ENCODE results near the gene TIMM13. TPM values are rescaled to one million over a fixed set of nuclear protein-coding genes. Genes with fewer than 3 reads are reported as not detected.
"Not testable (repeated sequence)": the region's sequence is repeated elsewhere in the genome, so short reads cannot be mapped to it uniquely, and the experiment has no call there.

TIMM13 gene
- polyA plus RNA-seq, 1 of the 3 experiments (the other 2 are of a cell fraction): 76.9 TPM

GRCh38 chr19:2395293-2395829, 32.0 kb downstream of the TIMM13 start:
- not testable (repeated sequence) for H3K4me2 ChIP-seq

DNA sequence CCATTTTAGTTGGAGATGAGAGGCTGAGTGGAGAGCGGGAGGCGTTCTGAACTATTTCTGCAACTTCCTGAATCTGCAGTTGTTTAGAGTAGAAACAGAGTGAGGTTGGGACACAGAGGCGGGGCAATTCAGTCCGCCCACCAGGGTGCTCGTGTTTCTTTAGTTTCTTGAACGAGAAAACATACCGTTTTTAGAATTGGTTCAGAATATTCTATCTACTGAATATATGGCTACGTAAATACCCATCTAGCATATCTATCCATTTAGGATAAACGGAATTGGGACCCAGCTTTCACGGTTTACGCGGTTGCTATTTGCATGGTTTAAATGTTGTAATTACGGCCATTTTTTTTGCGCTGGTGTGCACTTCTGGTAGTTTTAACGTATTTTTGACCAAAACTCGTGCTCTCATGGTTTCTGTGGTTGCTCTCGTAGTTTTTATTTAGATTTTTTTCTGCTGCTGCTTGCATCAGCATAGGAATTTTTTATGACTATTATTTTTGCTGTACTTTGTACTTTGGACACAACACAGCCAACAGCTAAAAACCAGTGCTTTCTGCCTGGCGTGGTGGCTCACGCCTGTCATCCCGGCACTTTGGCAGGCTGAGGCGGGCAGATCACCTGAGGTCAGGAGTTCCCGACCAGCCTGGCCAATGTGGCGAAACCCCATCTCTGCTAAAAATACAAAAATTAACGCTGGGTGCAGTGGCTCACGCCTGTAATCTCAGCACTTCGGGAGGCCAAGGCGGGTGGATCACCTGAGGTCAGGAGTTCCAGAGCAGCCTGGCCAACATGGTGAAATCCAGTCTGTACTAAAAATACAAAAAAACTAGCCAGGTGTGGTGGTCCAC, 32.7 kb downstream of the TIMM13 start:
- CTCF ChIA-PET: interaction anchor here (1.0 to 3.9 kb wide), 3 partner anchors 43 to 159 kb away, joined by 3 to 19 read pairs (median 6); partner anchors contain the start of gene PLEKHJ1
- no peak for DNase-seq

More at GRCh38 chr19:2395293-2395829, 32.0 kb downstream of the TIMM13 start:
- CTCF ChIA-PET; DNase-seq; H3K27ac ChIP-seq (ENCODE audit: low read depth in 2 of 2, low read length in 1 of 2); H3K36me3 ChIP-seq (replicated peaks in 1 of 2; ENCODE audit: control insufficient read depth in 1 of 2, insufficient read depth in 2 of 2, low read length in 1 of 2); H3K4me1 ChIP-seq (ENCODE audit: control insufficient read depth in 1 of 2, insufficient read depth in 2 of 2, low read depth in 1 of 2, low read length in 1 of 2); H3K9me3 ChIP-seq; H2AFZ ChIP-seq (ENCODE audit: low read depth); H3K9ac ChIP-seq; H3K4me3 ChIP-seq (ENCODE audit: low read depth in 2 of 2, low read length in 1 of 2); H3K27me3 ChIP-seq (ENCODE audit: insufficient read depth); H4K20me1 ChIP-seq (ENCODE audit: insufficient read depth); H3K79me2 ChIP-seq (ENCODE audit: insufficient read depth); H3F3A ChIP-seq (replicated peaks; ENCODE audit: insufficient read depth); POLR2A ChIA-PET; H3K9me2 ChIP-seq: not testable (repeated sequence)
- WGBS (ENCODE audit: low lambda C conversion rate): 80% methylated on average over 14 of the region's 18 CpGs

More for the DNA sequence above, 32.7 kb downstream of the TIMM13 start:
- POLR2A ChIA-PET: no interaction called here
- Histone ChIP-seq H3K4me2 (no peak overlapping the region), H3K4me3 (ENCODE audit: low read depth in 2 of 2, low read length in 1 of 2) (no peak overlapping the region), H3K4me1 (ENCODE audit: control insufficient read depth in 1 of 2, insufficient read depth in 2 of 2, low read depth in 1 of 2, low read length in 1 of 2) (no peaks in the 10 kb centered on the region), H3K27me3 (ENCODE audit: insufficient read depth) (peaks cover 3% of the 10 kb centered on the region; the same call in 1 of the 2 replicates), H2AFZ (ENCODE audit: low read depth) (no peak overlapping the region), H3K27ac (ENCODE audit: low read depth in 2 of 2, low read length in 1 of 2) (no peak overlapping the region), H3K9me3 (no peaks in the 10 kb centered on the region), H3K36me3 (replicated peaks in 1 of 2; ENCODE audit: control insufficient read depth in 1 of 2, insufficient read depth in 2 of 2, low read length in 1 of 2) (no peaks in the 10 kb centered on the region), H3K9ac (no peak overlapping the region), H4K20me1 (ENCODE audit: insufficient read depth) (no peaks in the 10 kb centered on the region), H3F3A (replicated peaks; ENCODE audit: insufficient read depth) (peaks cover 3% of the 10 kb centered on the region), H3K9me2 (no peaks in the 10 kb centered on the region), H3K79me2 (ENCODE audit: insufficient read depth) (no peaks in the 10 kb centered on the region)
- 78% methylated on average over 25 of the region's 27 CpGs for WGBS (ENCODE audit: low lambda C conversion rate)
- TF ChIP-seq, protein P1, sequence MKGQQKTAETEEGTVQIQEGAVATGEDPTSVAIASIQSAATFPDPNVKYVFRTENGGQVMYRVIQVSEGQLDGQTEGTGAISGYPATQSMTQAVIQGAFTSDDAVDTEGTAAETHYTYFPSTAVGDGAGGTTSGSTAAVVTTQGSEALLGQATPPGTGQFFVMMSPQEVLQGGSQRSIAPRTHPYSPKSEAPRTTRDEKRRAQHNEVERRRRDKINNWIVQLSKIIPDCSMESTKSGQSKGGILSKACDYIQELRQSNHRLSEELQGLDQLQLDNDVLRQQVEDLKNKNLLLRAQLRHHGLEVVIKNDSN (IDR thresholded peaks at IDR 0.05; ENCODE audit: borderline replicate concordance, low read depth): no peak
- TF ChIP-seq, protein P2, sequence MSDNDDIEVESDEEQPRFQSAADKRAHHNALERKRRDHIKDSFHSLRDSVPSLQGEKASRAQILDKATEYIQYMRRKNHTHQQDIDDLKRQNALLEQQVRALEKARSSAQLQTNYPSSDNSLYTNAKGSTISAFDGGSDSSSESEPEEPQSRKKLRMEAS (IDR thresholded peaks at IDR 0.05; ENCODE audit: low read depth): no peak
- TF ChIP-seq RXRA (IDR thresholded peaks at IDR 0.05; ENCODE audit: borderline replicate concordance, low read depth): no peak
- TF ChIP-seq, protein P3, sequence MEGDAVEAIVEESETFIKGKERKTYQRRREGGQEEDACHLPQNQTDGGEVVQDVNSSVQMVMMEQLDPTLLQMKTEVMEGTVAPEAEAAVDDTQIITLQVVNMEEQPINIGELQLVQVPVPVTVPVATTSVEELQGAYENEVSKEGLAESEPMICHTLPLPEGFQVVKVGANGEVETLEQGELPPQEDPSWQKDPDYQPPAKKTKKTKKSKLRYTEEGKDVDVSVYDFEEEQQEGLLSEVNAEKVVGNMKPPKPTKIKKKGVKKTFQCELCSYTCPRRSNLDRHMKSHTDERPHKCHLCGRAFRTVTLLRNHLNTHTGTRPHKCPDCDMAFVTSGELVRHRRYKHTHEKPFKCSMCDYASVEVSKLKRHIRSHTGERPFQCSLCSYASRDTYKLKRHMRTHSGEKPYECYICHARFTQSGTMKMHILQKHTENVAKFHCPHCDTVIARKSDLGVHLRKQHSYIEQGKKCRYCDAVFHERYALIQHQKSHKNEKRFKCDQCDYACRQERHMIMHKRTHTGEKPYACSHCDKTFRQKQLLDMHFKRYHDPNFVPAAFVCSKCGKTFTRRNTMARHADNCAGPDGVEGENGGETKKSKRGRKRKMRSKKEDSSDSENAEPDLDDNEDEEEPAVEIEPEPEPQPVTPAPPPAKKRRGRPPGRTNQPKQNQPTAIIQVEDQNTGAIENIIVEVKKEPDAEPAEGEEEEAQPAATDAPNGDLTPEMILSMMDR (IDR thresholded peaks at IDR 0.05): no peak
- no peak for TF ChIP-seq MXI1 (IDR thresholded peaks at IDR 0.05; ENCODE audit: low read depth, low read length)
- no peak for TF ChIP-seq FOXJ3 (CRISPR knock-in tag; IDR thresholded peaks at IDR 0.05)

Data from SK-N-SH (cell line).